HCT116 (cell line): ENCODE results near the gene PDGFD.

Source experiments
- CTCF ChIP-seq, 3 experiments: fragments of 200-600 bp in 1 of 3; sonication (generic) in 1 of 3; IDR thresholded peaks in 2 of 3; conservative IDR thresholded peaks in 1 of 3; 2 replicates each; pipeline ENCODE4 v1.5.1; 2012 to 2017; ENCODE audit warnings: low read depth in 2 of 3, low read length in 2 of 3, antibody characterized with exemption in 1 of 3, borderline replicate concordance in 1 of 3, control low read depth in 1 of 3, mild to moderate bottlenecking in 1 of 3, mixed read lengths in 1 of 3, mixed run types in 1 of 3, moderate library complexity in 1 of 3; ENCODE audit not compliant: insufficient read depth in 1 of 3
- EGR1 ChIP-seq: IDR thresholded peaks from 2 replicates; pipeline ENCODE4 v1.6.1; 2012; ENCODE audit warnings: low read depth
- EZH2 ChIP-seq: fragments of 200-600 bp; sonication (generic); IDR thresholded peaks from 2 replicates; pipeline ENCODE4 v1.6.1; 2017; ENCODE audit warnings: antibody characterized with exemption, mixed run types
- JUND ChIP-seq: IDR thresholded peaks from 2 replicates; pipeline ENCODE4 v1.6.1; 2012
- MAX ChIP-seq: IDR thresholded peaks from 2 replicates; pipeline ENCODE4 v1.6.1; 2012
- POLR2A ChIP-seq: IDR thresholded peaks from 2 replicates; pipeline ENCODE4 v1.7.0; 2011; ENCODE audit warnings: borderline replicate concordance; ENCODE audit not compliant: insufficient read depth, insufficient read length; ENCODE audit errors: extremely low read depth
- POLR2AphosphoS5 ChIP-seq: IDR thresholded peaks from 2 replicates; pipeline ENCODE4 v1.6.1; 2011; ENCODE audit warnings: mild to moderate bottlenecking, low read depth, low read length, moderate library complexity
- REST ChIP-seq: IDR thresholded peaks from 2 replicates; pipeline ENCODE4 v1.6.1; 2012; ENCODE audit warnings: low read depth
- SP1 ChIP-seq: IDR thresholded peaks from 2 replicates; pipeline ENCODE4 v1.6.1; 2012; ENCODE audit warnings: low read depth

GRCh38 chr11:104104201-104104600, 59.7 kb downstream of the PDGFD start:
- TF ChIP-seq JUND (no peak), POLR2A (no peak), POLR2AphosphoS5 (no peak), CTCF (IDR thresholded peaks at IDR 0.05 in 2 of 3, conservative IDR thresholded peaks at IDR 0.05 in 1 of 3; ENCODE audit: borderline replicate concordance in 1 of 3, insufficient read depth in 1 of 3, low read depth in 2 of 3, low read length in 2 of 3) (no peak), EZH2 (no peak), REST (no peak), EGR1 (no peak), SP1 (no peak), MAX (no peak)
